AG04449 (cell line): Measurements from ENCODE around the gene DNAH17.

Experiments
- CTCF ChIA-PET: fragments of 350-600 bp; formaldehyde crosslinking; extraction: SDS; loops from one replicate; lab custom pipeline; 2021; ENCODE audit warnings: antibody characterized with exemption; lab: Yijun Ruan, JAX
- POLR2A ChIA-PET: fragments of 400-600, 350-600 bp; formaldehyde crosslinking; extraction: SDS; loops from one replicate; lab custom pipeline; 2020; ENCODE audit warnings: antibody characterized with exemption, inconsistent platforms; lab: Yijun Ruan, JAX
- DNase-seq: peaks from one replicate; pipeline ENCODE4 v3.0.0-alpha.2; 2010; ENCODE audit warnings: low read depth, low spot score
- H3K4me3 ChIP-seq: 2 replicates; pipeline ENCODE4 v1.5.1; 2011; ENCODE audit warnings: low read depth, mild to moderate bottlenecking, control low read depth, low read length
- TF ChIP-seq, protein P1 (sequence below): IDR thresholded peaks from one replicate; pipeline ENCODE4 v1.5.1; 2011; ENCODE audit warnings: mild to moderate bottlenecking, moderate library complexity, low read length, control low read depth, inconsistent platforms; ENCODE audit not compliant: insufficient read depth; ENCODE audit errors: missing control alignments

Gene DNAH17, protein sequence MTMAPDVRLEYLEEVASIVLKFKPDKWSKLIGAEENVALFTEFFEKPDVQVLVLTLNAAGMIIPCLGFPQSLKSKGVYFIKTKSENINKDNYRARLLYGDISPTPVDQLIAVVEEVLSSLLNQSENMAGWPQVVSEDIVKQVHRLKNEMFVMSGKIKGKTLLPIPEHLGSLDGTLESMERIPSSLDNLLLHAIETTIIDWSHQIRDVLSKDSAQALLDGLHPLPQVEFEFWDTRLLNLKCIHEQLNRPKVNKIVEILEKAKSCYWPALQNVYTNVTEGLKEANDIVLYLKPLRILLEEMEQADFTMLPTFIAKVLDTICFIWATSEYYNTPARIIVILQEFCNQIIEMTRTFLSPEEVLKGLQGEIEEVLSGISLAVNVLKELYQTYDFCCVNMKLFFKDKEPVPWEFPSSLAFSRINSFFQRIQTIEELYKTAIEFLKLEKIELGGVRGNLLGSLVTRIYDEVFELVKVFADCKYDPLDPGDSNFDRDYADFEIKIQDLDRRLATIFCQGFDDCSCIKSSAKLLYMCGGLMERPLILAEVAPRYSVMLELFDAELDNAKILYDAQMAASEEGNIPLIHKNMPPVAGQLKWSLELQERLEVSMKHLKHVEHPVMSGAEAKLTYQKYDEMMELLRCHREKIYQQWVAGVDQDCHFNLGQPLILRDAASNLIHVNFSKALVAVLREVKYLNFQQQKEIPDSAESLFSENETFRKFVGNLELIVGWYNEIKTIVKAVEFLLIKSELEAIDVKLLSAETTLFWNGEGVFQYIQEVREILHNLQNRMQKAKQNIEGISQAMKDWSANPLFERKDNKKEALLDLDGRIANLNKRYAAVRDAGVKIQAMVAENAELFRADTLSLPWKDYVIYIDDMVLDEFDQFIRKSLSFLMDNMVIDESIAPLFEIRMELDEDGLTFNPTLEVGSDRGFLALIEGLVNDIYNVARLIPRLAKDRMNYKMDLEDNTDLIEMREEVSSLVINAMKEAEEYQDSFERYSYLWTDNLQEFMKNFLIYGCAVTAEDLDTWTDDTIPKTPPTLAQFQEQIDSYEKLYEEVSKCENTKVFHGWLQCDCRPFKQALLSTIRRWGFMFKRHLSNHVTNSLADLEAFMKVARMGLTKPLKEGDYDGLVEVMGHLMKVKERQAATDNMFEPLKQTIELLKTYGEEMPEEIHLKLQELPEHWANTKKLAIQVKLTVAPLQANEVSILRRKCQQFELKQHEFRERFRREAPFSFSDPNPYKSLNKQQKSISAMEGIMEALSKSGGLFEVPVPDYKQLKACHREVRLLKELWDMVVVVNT (N-terminal part only)

DNA sequence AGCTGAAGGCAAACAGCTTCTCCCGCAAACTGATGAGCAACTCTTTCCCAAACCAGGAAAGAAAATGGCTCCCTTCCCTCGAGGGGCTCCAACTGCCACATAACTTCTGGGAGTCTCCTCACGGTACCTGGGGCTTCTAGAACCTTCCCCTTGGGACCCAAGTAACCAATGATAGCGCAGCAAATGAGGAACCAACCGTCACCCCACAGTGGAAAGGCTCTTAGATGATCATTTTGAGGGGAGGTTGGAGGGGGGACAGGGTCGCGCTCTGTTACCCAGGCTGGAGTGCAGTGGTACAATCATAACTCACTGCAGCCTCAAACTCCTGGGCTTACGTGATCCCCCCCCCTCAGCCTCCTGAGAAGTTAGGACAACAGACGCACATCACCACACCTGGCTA, at the start of gene DNAH17:
Gene DNAH17 (minus strand): TSS at position 101 of the 400 bp plus-strand sequence. CDS start 2,339 bp downstream, outside the sequence.
- TF ChIP-seq, protein P1, sequence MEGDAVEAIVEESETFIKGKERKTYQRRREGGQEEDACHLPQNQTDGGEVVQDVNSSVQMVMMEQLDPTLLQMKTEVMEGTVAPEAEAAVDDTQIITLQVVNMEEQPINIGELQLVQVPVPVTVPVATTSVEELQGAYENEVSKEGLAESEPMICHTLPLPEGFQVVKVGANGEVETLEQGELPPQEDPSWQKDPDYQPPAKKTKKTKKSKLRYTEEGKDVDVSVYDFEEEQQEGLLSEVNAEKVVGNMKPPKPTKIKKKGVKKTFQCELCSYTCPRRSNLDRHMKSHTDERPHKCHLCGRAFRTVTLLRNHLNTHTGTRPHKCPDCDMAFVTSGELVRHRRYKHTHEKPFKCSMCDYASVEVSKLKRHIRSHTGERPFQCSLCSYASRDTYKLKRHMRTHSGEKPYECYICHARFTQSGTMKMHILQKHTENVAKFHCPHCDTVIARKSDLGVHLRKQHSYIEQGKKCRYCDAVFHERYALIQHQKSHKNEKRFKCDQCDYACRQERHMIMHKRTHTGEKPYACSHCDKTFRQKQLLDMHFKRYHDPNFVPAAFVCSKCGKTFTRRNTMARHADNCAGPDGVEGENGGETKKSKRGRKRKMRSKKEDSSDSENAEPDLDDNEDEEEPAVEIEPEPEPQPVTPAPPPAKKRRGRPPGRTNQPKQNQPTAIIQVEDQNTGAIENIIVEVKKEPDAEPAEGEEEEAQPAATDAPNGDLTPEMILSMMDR: no peak
- no peak within 1 kb of the TSS for H3K4me3 ChIP-seq
- ChIA-PET CTCF (no interaction called here), POLR2A (no interaction called here)
- no peak for DNase-seq

DNA sequence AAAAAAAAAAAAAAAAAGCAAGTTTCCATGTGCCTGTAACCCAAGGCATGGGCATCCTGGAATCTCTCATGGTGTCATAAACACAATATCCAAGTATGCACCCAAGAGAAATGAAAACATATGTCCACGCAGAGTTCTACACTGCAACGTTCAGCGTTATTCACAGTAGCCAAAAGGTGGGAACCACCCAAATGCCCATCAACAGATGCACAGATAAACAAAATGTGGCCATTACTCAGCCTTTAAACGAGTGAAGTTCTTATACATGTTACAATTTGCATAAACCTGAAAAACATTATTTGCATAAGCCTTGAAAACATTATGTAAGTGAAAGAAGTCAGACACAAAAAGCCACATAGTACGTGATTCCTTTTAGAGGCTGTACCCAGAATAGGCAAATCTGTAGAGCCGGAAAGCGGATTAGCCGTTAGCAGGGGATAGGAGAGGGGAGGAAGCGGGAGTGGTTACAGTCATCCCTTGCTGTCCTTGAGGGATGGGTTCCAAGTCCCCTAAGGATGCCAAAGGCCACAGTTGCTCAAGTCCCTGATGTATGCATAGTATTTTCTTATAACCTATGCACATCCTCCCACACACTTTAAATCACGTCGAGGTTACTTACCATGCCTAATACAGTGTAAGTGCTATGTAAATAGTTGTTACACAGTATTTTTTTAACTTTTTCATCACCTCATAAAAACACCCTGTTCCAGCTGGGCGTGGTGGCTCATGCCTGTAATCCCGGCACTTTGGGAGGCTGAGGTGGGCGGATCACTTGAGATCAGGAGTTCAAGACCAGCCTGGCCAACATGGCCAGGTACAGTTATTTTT, 47.3 kb upstream of the DNAH17 start:
- DNase-seq: no peak
- TF ChIP-seq, protein P1: no peak
- POLR2A ChIA-PET: no interaction called here
- CTCF ChIA-PET: no interaction called here
- no peak overlapping the region for H3K4me3 ChIP-seq

DNA sequence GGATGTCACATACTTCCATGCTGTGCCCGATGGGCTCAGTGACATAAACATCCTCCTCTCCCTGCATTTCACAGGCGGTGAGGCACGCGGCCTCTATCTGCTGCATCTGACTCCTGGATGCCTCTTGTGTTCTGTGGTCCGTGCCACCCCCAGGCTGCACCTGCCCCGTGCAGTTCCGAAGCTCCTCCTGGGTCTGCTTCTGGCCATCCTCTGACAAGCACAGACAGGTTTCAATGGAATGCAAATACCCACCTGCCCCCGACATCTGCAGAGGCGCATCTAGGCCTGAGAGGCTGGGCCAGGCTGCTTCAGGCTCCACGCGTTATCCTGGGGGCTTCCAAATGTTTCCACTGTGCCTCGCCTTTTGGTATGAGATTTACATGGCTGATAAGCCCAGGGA, 46.3 kb upstream of the DNAH17 start:
- POLR2A ChIA-PET: no interaction called here
- CTCF ChIA-PET: no interaction called here
- TF ChIP-seq, protein P1: no peak
- H3K4me3 ChIP-seq: no peak overlapping the region
- DNase-seq: no peak

DNA sequence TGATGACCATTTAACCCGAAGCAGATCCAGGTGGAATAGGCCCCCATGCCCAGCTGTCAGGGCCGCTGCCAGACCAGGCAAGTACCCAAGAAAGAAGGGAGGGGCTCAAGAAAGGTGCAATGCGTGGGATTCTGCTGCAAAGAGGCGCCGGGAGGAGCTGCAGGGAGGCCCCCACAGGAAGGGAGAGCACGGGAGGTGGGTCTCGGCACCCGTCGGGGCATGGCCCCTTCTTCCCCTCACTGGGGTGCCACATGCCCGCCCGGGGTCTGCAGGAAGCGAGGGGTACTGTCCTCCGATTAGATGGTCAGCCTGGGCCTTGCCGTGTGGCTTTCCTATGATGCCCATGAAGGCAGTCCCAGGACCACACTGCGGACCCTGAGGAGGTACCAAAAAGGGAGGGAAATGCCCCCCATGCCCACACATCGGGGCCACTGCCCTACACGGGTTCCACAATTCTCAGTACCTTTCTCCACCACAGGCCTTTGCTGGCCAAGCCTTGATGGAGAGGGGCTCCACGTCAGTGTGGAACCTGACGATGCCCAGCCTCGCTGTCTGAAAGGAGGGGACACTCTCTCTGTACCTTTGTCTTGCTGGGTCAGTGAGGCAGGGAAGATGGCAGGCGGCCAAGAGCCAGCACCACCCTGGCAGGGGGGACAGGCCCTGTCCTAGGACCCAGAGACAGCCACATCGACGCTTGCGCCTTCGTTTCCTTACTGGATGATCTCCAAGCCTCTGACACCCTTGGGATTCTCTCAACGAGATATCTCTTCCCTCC, 45.5 kb upstream of the DNAH17 start:
- POLR2A ChIA-PET: no interaction called here
- no peak overlapping the region for H3K4me3 ChIP-seq
- CTCF ChIA-PET: no interaction called here
- TF ChIP-seq, protein P1: no peak
- no peak for DNase-seq
